ENCODE data around the gene ZNF587. TPM values are rescaled to one million over a fixed set of nuclear protein-coding genes. Genes with fewer than 3 reads are reported as not detected.
"Not testable (repeated sequence)": the region's sequence is repeated elsewhere in the genome, so short reads cannot be mapped to it uniquely, and the experiment has no call there.

The ZNF587 gene
- 19.1 TPM for total RNA-seq

DNA sequence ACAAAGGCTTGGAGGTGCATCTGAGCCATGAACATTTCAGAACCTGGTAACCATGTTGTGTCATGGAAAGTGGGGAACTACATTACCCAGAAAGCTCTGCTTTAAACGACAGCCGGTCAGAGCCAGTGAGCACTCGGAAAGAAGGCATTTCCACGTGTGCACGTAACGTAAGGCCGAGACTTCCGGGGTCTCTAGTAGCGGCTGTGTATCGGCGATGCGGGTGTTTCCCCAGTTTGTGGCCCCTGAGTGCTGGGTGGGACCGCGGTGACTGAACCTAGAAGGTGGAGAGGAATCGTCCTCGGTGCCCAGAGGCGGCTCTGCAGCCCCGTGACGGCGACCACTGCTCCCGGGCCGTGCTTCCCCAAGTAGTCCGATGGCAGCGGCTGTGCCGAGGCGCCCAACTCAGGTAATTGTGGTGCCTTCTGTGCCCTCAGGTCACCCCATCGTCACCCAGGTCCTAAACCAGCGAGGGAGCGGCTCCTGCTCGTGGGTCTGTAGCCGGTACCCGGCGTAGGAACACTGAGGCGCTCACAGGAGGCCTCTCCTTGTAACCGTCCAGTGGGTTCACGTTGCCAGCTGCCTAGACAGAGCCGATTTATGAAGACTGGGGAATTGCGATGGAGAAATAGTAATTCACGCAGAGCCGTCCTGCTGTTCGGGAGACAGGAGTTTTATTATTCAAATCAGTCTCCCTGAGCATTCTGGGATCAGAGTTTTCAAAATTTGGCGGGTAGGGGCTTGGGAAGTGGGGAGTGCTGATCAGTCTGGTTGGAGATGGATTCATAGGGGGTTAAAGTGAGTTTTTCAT, at the start of gene ZNF587:
TSS of gene ZNF587 (plus strand) at position 194 of the 808 bp plus-strand sequence. CDS start at position 374, 180 bp downstream.
- ATAC-seq (peak; percentile 94), DNase-seq (ENCODE audit: low spot score) (peak; percentile 78)

DNA sequence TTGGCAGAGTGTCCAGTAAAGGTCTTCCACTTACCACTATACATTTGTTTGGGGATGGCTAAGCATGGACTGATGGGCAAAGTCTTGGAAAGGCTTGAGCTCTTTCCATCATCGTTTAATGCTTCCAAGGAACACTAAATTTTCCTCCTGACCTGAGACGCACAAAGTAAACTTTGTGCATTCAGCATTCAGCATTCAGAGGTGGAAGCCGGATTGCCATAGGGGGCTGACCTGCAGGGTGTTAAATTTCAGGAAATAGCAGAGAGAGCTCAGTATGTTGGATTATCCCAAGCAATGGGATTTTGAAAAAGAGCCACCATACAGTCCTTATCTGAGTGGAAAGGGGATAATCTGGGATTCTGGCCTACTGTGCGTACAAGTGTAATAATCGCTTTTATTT, 49.0 kb upstream of the ZNF587 start:
- ATAC-seq, result no peak
- no peak for DNase-seq (ENCODE audit: low spot score)

DNA sequence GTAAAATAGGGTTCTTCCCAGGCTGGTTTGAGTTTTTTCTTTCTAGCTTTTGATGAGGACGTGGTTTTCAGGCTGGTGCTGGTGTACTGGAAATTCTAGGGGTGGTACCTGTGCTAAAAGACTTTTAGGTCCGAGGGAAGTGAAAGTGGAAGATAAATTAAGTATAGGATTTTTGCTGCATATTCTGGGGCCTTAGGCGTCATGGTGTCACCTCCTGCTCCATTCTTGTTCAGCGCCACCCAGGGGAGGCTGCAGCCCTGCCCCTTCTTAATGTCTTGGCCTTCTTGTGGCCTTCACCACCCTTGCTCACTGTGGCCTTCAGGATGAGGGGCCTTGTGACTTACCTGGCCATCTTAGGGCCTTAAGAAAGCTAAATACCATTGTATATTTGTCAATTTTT, 47.4 kb upstream of the ZNF587 start:
- ATAC-seq, result no peak

DNA sequence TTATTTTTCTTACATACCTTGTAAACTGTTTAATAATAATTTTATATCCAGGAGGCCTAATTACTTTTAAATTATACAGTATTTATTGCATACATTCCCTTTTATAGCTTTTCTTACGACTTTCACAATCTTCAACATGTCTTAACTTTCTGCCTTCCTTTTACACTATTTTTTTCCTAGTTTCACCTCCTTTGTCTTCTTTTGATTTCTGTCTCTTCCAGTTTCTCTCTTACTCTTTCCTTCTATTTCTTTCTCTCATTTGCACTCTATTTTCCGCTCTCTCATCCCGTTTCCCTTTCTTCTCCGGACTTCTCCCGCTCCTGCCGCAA, 46.4 kb upstream of the ZNF587 start:
- DNase-seq (ENCODE audit: low spot score), result no peak
- ATAC-seq, result peak; percentile 47

More for the DNA sequence above, 47.4 kb upstream of the ZNF587 start:
- no peak for DNase-seq (ENCODE audit: low spot score)

DNA sequence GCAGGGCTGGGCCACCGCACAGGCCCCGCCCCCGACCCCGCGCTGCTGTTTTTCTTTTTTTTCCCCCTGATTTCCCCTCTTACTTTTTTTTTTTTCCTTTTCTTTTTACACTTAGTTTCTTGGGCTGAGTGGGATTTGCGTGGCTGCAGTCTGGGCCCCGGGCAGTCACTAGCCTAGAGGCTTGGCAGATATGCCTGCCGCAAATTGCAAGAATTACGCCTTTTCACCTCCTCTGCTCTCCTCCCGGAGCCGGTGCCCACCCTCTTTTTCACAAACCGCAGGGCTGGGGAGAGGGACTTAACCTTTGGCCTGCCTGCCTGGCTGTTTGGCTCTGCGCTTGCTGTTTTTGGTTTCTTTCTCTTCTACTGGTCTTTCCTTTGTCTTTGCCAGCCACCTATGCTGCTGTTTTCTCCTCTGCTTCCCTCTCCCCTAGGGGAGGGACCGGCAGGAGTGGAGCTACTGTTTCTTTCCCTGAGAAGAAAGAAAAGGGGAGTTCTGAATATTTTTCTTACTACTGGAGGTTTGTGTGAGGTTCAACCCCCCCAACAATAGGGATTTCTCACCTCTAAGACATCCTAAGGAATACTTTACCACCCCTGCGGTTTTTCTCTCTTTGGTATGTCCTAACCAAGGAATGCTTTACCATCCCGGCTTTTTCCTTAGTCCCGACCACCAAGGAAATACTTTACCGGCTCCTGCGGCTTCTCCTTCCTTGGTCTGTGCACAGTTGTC, 45.9 kb upstream of the ZNF587 start:
- DNase-seq (ENCODE audit: low spot score) (no peak), ATAC-seq (peak; percentile 77)

DNA sequence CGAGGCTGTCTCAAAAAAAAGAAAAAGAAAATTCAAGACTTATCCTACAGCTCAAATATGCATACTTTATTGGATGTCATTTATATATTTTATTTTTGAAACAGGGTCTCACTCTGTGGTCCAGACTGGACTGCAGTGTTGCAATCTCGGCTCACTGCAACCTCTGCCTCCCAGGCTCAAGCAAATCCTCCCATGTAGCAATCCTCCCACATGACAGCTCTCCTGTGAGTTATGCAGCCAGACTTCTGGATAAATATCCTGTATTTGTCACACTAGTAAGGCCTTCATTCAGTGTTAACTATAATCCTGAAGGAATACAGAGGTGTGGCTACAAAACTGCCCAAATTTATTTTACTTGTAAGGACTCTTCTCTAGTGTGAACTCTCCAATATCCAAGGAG, 42.1 kb upstream of the ZNF587 start:
- peak; percentile 54 for ATAC-seq
- no peak for DNase-seq (ENCODE audit: low spot score)

DNA sequence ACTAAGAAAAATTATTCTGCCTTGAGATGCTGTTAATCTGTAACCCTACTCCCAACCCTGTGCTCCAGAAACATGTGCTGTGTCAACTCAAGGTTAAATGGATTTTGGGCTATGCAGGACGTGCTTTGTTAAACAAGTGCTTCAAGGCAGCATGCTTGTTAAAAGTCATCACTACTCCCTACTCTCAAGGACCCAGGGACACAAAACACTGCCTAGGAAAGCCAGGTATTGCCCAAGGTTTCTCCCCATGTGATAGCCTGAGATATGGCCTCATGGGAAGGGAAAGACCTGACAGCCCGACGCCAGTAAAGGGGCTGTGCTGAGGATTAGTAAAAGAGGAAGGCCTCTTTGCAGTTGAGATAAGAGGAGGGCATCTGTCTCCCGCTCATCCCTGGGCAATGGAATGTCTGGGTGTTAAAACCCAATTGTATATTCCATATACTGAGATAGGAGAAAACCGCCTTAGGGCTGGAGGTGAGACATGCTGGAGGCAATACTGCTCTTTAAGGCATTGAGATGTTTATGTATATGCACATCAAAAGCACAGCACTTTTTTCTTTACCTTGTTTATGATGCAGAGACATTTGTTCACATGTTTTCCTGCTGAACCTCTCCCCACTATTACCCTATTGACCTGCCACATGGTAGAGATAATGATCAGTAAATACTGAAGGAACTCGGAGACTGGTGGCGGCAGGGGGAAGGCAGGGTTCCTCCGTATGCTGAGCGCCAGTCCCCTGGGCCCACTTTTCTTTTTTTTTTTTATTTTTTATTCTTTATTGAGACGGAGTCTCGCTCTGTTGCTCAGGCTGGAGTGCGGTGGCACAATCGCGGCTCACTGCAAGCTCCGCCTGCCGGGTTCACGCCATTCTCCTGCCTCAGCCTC, 39.0 kb upstream of the ZNF587 start:
- DNase-seq (ENCODE audit: low spot score), result not testable (repeated sequence)
- peak; percentile 43 for ATAC-seq

DNA sequence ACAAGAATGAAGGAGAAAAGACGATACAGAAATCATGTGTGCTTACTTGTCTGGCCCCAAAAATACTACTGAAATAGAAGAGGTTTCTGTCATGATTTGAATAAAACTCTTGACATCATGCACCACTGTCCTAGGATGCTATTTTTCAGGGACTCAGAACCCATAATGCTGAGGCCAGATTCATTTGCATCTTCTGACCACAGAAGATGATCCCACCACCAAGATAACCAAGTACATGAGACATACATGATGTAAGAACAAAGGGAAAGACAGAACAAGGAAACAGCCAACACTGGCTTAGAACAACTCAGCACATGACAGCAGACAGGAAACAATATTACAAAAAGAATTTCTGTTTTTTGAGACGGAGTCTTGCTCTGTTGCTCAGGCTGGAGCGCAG, 37.4 kb upstream of the ZNF587 start:
- no peak for ATAC-seq

DNA sequence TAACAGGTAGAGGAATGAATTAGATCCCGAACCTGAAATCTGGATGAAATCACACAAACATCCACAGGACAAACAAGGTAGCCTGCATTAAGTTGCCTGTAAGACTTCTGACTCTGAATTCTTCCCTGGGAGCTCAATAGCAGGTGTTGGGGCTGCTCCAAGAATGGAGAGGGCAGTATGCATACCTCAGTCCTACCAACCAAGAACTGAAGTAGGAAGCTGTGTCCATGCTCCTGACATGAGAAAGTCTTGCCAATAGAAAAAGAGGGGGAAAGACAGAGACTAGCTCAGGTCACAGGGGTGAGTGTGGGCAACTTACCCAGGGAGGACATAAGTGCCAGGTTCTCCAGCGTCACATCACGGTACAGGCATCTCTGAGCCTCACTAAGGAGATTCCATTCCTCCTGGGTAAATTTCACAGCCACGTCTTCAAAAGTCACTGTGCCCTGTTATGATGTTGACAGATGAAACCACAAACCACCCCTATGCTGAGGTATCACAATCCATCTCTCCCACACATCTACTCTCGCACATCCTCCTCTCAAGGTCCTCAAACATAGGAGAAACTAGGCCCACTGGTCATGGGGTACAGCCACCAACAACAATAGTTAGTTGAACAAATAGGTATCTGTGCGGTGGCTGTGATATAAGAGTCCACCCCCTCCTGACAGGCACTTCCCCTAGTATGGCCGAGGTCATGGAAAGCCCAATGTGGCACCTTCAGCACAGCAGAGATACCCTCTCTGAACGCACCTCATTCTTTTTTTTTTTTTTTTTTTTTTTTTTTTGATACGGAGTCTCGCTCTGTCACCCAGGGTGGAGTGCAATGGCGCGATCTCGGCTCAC, 36.5 kb upstream of the ZNF587 start:
- DNase-seq (ENCODE audit: low spot score); ATAC-seq: not testable (repeated sequence)

More for the DNA sequence above, 37.4 kb upstream of the ZNF587 start:
- no peak for DNase-seq (ENCODE audit: low spot score)

DNA sequence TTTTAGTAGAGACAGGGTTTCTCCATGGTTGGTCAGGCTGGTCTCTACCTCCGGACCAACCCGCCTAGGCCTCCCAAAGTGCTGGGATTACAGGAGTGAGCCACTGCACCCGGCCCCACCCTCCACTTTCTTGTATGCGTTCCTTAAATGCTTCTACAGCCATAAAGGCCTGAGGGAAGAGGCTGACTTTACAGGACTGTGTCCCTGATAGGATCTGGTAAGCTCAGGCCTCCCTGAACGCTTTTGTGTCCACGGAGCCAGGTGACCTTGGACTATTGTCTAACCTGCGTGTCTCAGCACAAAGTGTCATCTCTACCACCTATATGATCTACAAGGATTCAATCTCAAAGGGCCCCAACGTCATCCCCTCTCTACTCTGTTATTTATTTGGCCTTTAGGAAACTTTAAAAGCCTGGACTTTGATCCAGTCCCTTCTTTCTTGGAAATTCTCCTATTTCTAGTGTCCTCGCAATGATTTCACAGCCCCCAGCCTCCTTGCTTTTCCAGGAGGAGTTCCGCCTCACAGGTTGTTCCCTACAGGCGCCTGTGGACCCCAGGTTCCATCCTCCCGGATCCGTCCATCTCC, 35.6 kb upstream of the ZNF587 start:
- ATAC-seq, result peak; percentile 31

DNA sequence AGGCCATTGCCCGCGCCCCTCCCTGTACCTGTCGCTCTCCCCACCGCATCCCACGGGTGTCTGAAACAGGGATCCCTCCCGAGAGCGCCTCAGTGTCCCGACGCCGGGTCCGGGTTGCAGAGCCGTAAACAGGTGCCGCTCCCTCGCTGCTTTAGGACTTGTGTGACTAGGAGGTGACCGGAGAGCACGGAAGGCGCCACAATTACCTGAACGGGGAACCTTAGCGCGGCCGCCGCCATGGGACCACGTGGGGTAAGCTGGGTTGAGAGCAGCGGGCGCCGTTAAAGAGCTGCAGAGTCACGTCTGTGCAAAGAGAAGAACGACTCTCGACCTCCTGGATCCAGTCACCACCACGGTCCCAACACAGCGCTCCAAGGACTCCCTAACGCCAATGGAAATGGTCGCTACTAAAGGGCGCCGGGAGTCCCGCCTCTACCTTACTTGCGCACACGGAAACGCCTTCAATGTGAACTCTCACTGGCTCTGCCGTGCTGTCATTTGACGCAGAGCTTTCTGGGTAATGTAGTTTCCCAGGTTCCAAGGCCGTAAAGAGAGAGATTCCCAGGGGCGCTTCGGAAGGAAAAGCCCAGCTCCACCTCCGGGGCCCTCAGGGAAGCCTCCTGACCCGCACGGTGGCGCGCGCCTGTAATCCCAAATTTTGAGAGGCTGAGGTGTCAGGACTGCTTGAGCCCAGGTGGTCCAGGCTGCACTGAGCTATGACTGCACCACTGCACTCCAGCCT, 35.0 kb upstream of the ZNF587 start, which contains the start of gene ZNF552:
TSS of gene ZNF552 (minus strand) at position 409 of the 742 bp plus-strand sequence. CDS start at position 239, 170 bp downstream.
- ATAC-seq, result peak; percentile 88
- DNase-seq (ENCODE audit: low spot score), result peak; percentile 88

More for the DNA sequence above, 35.6 kb upstream of the ZNF587 start:
- no peak for DNase-seq (ENCODE audit: low spot score)

DNA sequence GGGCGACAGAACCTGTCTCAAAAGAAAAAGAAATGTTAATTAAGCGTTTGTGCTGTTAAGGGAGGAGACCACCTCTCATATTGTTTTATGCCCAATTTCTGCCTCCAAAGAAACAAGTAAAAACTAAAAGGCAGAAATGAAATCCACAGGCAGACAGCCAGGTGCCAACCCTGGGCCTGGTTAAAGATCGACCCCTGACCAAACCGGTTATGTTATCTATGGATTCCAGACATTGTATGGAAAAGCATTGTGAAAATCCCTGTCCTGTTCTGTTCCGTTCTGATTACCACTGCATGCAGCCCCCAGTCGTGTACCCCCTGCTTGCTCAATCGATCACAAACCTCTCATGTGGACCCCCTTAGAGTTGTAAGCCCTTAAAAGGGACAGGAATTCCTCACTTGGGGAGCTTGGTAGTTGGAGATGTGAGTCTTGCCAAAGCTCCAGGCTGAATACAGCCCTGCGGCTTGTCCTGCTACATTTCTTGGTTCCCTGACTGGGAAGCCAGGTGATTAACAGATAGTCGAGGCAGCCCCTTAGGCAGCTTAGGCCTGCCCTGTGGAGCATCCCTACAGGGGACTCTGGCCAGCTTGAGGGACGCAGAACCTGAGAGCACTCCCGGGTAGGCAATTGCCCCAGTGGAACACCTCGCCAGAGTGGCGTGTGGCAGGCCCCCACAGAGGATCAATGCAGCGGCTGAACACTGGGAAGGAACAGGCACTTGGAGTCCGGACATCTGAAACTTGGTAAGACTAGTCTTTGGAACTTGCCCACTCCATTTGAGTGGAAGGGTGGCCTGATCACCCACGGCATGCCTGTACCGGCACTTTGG, 34.2 kb upstream of the ZNF587 start:
- ATAC-seq (no peak), DNase-seq (ENCODE audit: low spot score) (no peak)

DNA sequence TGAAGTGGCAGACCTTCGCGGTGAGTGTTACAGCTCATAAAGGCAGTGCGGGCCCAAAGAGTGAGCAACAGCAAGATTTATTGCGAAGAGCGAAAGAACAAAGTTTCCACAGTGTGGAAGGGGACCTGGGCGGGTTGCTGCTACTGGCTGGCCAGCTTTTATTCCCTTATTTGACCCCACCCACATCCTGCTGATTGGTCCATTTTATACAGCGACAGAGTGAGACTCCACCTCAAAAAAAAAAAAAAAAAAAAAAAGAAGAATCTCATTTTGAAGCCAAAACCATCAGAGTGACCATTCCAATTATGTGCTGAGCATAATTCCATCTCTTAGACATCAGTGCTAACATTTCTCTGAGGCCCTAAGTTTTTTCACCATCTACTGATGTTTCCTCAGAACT, 33.0 kb upstream of the ZNF587 start:
- DNase-seq (ENCODE audit: low spot score), result no peak
- ATAC-seq, result no peak

DNA sequence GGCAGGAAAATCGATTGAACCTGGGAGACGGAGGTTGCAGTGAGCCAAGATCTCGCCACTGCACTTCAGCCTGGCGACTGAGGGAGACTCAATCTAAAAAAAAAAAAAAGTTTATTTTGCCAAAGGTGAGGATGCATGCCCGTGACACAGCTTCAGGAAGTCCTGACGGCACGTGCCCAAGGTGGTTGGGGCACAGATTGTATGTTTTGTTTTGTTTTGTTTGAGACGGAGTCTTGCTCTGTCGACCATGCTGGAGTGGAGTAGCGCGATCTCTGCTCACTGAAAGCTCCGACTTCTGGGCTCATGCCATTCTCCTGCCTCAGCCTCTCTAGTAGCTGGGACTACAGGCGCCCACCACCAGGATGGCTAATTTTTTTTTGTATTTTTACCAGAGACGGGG, 31.7 kb upstream of the ZNF587 start:
- DNase-seq (ENCODE audit: low spot score), result no peak
- no peak for ATAC-seq

DNA sequence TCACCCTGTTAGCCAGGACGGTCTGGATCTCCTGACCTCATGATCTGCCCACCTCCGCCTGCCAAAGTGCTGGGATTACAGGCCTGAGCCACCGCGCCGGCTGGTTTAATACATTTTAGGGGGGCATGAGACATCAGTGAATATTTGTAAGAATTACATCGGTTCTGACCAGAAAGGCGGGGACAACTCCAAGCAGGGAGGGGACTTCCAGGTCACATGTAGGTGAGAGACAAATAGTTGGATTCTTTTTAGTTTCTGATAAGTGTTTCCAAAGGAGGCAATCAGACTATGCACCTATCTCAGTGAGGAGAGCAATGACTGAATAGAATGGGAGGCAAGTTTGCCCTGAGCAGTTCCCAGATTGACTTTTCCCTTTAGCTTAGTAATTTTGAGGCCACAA, 31.3 kb upstream of the ZNF587 start:
- ATAC-seq (no peak), DNase-seq (ENCODE audit: low spot score) (no peak)

DNA sequence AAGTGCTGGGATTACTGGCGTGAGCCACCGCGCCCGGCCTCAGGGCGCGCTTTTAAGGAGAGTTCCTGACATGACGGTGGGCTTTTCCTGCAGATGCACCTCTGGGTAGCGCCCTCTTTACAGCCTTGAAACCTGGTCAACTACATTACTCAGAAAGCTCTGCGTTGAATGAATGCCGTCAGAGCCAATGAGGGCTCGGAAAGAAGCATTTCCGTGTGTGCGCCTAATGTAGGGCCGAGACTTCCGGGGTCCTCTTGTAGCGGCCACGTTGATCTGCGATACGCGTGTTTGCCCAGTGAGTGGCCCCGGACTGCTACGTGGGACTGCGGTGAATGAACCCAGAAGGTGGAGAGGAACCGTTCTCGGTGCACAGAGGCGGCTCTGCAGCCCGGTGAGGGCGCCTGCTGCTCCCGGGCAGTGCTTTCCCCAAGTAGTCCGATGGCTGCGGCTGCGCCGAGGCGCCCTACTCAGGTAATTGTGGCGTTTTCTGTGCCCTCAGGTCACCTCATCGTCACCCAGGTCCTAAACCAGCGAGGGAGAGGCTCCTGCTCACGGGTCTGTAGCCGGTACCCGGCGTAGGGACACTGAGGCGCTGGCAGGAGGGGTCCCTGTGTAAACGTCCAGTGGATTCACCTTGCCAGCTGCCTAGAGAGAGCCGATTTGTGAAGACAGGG, 30.0 kb upstream of the ZNF587 start:
- DNase-seq (ENCODE audit: low spot score), result peak; percentile 92
- ATAC-seq, result peak; percentile 80

DNA sequence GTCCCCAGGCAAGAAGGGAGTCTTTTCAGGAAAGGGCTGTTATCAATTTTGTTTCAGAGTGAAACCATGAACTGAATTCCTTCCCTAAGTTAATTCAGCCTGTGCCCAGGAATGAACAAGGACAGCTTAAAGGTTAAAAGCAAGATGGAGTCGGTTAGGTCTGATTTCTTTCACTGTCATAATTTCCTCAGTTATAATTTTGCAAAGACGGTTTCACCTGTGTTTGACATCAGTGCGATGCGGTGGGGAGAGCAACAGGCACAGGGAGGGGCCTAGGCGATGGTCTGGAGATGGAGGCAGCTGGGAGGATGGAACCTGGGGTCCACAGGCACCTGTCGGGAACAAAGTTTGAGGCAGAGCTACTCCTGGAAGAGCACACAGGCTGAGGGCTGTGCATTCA, 29.1 kb upstream of the ZNF587 start:
- DNase-seq (ENCODE audit: low spot score) (no peak), ATAC-seq (no peak)

DNA sequence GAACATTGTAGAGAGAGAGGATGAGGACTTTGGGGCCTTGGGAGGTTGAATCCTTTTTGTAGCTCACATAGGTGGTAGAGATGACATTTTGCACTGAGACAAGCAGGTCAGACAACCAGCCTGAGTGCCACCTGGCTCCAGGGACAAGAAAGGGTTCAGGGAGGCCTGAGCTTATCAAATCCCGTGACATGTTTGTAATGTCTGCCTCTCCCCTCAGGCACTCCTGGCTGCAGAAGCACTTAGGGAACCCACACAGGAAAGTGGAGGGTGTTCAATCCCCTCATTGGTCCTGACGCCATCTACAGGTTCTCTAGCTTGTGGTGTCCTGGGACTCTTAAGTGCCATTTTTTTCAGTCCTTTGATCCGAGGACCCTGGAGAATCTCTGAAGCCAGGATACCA, 28.6 kb upstream of the ZNF587 start:
- not testable (repeated sequence) for DNase-seq (ENCODE audit: low spot score)

More for the DNA sequence above, 28.6 kb upstream of the ZNF587 start:
- not testable (repeated sequence) for ATAC-seq

All from left lobe of liver (tissue), 2 donors.